CD4-positive, alpha-beta T cell (primary cell): ENCODE measurements around the gene SUFU. TPM values are rescaled to one million over a fixed set of nuclear protein-coding genes. Genes with fewer than 3 reads are reported as not detected.

Experiments
- ATAC-seq: fragments of 200-7000 bp; cut with Tn5 transposase; one replicate; pipeline ENCODE4 v1.10.0; 2022; ENCODE audit warnings: mild to moderate bottlenecking; ENCODE audit not compliant: poor library complexity
- CTCF ChIA-PET: fragments of 350-600 bp; sonication (Branson Sonifier 250); formaldehyde crosslinking; loops from one replicate; lab custom pipeline; 2021; ENCODE audit warnings: antibody characterized with exemption, inconsistent platforms; lab: Charles Lee
- POLR2A ChIA-PET: fragments of 350-600 bp; sonication (Branson Sonifier 250); formaldehyde crosslinking; loops from one replicate; lab custom pipeline; 2021; ENCODE audit warnings: antibody characterized with exemption, inconsistent platforms; lab: Charles Lee
- DNase-seq, 14 experiments: peaks; one replicate each; pipeline ENCODE4 v3.0.0-alpha.2; 2013 to 2020; ENCODE audit warnings: mixed read lengths in 2 of 14
- H3K27ac ChIP-seq, 2 donors: one replicate each; pipeline versions ENCODE4 v1.5.1 to v1.7.0; 2013; ENCODE audit warnings: low read length in 2 of 2, low read depth in 1 of 2, mild to moderate bottlenecking in 1 of 2
- H3K27me3 ChIP-seq, 2 experiments: 1 replicate in 1 of 2; 2 replicates in 1 of 2; pipeline versions ENCODE4 v1.6.1 to v1.7.0; 2013; ENCODE audit warnings: low read length in 2 of 2, control low read depth in 1 of 2, mild to moderate bottlenecking in 1 of 2, moderate library complexity in 1 of 2; ENCODE audit not compliant: insufficient read depth in 2 of 2, control insufficient read depth in 1 of 2
- H3K36me3 ChIP-seq: one replicate; pipeline ENCODE4 v1.6.1; 2013; ENCODE audit warnings: low read length, control low read depth; ENCODE audit not compliant: insufficient read depth
- H3K4me1 ChIP-seq: one replicate; pipeline ENCODE4 v1.6.1; 2013; ENCODE audit warnings: low read length, control low read depth; ENCODE audit not compliant: insufficient read depth
- H3K4me3 ChIP-seq: one replicate; pipeline ENCODE4 v1.5.1; 2013; ENCODE audit warnings: mild to moderate bottlenecking, low read length, moderate library complexity
- H3K9me3 ChIP-seq, 2 experiments: 1 replicate in 1 of 2; 2 replicates in 1 of 2; pipeline versions ENCODE4 v1.6.1 to v1.7.0; 2013; ENCODE audit warnings: low read length in 2 of 2, mild to moderate bottlenecking in 2 of 2, control low read depth in 1 of 2, moderate library complexity in 1 of 2; ENCODE audit not compliant: control insufficient read depth in 1 of 2, insufficient read depth in 1 of 2
- H3K27ac Mint-ChIP-seq: one replicate; pipeline ENCODE4 v1.8.0; 2020; ENCODE audit warnings: mixed read lengths
- H3K27me3 Mint-ChIP-seq: one replicate; pipeline ENCODE4 v1.8.0; 2021; ENCODE audit warnings: mixed read lengths
- H3K36me3 Mint-ChIP-seq: one replicate; pipeline ENCODE4 v1.8.0; 2021; ENCODE audit warnings: low read depth, mixed read lengths
- H3K4me1 Mint-ChIP-seq: one replicate; pipeline ENCODE4 v1.8.0; 2021; ENCODE audit warnings: low read depth, mixed read lengths
- H3K4me3 Mint-ChIP-seq: one replicate; pipeline ENCODE4 v1.8.0; 2020; ENCODE audit warnings: mild to moderate bottlenecking, mixed read lengths
- H3K9me3 Mint-ChIP-seq: one replicate; pipeline ENCODE4 v1.8.0; 2020; ENCODE audit warnings: mixed read lengths
- intact Hi-C, 2 experiments: fragments of 100-400 bp; cut with DNase I in 1 of 2; cut with micrococcal nuclease in 1 of 2; formaldehyde crosslinking; loops; one replicate each; pipeline versions ENCODE4 v1.15.1 to v1.9.0; 2023 to 2025; cut with DNase I, micrococcal nuclease
- total RNA-seq, 174 experiments: library from RNA in 2 of 174; stranded (reverse) in 2 of 174; gene quantifications; one replicate each; pipeline ENCODE4 v1.2.3 and lab custom pipeline; 2021 to 2026
- TF ChIP-seq, protein P1 (sequence below): fragments of 200-600 bp; IDR thresholded peaks from one replicate; pipeline ENCODE4 v1.8.0; 2022; ENCODE audit warnings: antibody characterized with exemption, mild to moderate bottlenecking

Gene SUFU
- total RNA-seq, 2 experiments from 2014 or later, result 6.7 to 7.3 TPM

DNA sequence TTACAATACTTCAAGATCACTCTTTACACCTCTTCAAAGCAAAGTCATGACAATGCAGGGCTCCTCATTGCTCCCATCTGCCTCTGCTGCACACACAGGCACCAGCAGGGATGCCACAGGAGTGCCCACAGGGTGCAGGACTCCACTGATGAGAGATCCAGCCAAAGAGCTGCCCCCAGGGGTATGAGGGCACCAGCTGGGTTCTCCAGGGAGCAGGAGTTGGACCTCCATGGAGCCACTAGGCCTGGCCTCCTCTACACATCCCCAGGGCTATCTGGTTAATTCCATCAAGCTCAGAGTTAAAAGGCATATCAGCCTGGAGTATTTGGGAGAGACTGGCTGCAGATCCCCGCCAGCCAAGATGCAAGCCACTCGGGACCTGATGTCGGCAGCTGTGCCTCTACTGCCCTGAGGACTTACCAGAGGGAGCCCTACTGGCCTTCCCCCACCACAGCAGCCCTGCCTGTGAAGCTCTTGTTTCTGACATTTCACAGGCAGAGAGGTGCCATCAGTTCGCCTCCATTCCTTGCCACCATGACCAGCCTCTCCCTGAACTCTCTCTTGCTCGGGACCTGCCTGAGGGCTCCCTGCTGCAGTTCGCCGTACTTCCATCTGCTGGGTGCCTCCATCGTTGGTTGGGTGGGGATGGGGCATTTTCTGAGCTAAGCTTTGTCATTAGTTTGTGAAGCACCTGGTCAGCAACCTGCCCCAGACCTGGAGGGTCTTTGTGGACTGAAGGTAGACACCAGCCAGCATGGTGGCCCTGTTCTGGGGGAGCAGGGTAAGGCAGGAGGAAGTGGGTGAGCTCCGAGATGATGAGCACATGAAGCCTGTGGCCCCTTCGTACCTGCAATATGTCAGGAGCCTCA lies 128.0 kb downstream of the SUFU start:
- Histone ChIP-seq H3K9me3 (no peaks in the 10 kb centered on the region), H3K4me1 (peaks cover 47% of the 10 kb centered on the region), H3K36me3 (peaks cover 25% of the 10 kb centered on the region), H3K4me3 (no peak overlapping the region), H3K27ac (no peak overlapping the region), H3K27me3 (no peaks in the 10 kb centered on the region)
- TF ChIP-seq, protein P1, sequence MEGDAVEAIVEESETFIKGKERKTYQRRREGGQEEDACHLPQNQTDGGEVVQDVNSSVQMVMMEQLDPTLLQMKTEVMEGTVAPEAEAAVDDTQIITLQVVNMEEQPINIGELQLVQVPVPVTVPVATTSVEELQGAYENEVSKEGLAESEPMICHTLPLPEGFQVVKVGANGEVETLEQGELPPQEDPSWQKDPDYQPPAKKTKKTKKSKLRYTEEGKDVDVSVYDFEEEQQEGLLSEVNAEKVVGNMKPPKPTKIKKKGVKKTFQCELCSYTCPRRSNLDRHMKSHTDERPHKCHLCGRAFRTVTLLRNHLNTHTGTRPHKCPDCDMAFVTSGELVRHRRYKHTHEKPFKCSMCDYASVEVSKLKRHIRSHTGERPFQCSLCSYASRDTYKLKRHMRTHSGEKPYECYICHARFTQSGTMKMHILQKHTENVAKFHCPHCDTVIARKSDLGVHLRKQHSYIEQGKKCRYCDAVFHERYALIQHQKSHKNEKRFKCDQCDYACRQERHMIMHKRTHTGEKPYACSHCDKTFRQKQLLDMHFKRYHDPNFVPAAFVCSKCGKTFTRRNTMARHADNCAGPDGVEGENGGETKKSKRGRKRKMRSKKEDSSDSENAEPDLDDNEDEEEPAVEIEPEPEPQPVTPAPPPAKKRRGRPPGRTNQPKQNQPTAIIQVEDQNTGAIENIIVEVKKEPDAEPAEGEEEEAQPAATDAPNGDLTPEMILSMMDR, result no peak
- intact Hi-C loops, result no loop called here
- ChIA-PET POLR2A (interaction anchor here (1.1 to 1.4 kb wide), 2 partner anchors 10 to 15 kb away, joined by 3 to 4 read pairs; no protein-coding TSS in a partner anchor), CTCF (no interaction called here)
- Mint-ChIP-seq H3K9me3 (no peaks in the 10 kb centered on the region), H3K27ac (peak overlapping the region; percentile 84), H3K4me1 (peaks cover 46% of the 10 kb centered on the region), H3K27me3 (no peaks in the 10 kb centered on the region), H3K36me3 (peaks cover 12% of the 10 kb centered on the region), H3K4me3 (no peak overlapping the region)
- no peak for ATAC-seq
- no peak for DNase-seq

DNA sequence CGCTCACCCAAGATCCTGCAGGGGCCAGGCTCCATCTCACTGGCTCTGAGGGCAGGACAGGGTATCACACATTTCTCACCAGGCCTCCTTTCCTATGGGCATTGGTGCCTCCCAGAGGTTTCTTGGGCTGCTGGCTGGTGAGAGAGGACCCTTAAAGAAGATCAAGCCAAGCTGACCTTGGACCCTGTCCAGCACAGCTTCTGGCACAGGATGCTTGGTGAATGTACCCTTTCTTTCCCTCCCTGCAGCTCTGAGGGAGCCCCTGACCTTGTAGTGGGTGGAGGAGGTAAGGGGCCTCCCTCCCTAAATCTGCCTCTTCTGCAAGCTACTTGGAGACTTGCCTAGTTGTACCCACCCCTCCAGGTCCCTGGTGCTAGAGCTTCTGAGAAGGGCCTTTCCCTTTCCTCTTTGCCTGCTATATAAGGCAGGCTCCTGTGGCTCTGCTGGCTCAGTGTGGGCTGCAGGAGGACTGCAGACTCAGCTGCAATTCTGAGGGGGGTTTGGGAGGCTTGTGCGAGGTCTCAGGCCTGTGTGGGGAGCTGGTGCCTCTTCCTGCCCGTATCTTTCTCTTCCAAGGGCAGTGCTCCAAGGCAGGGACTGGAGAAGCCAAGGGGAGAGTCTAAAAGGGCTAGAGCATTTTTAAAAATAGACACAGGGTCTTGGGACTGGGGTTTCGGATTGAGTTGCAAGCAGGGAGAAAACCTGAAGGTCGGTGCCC lies 128.8 kb downstream of the SUFU start:
- H3K4me3 ChIP-seq, result no peak overlapping the region
- H3K4me1 ChIP-seq, result peaks cover 48% of the 10 kb centered on the region
- Mint-ChIP-seq H3K4me3 (peak overlapping the region; percentile 2), H3K27me3 (no peaks in the 10 kb centered on the region), H3K36me3 (peaks cover 6% of the 10 kb centered on the region), H3K27ac (peak overlapping the region; percentile 84), H3K9me3 (no peaks in the 10 kb centered on the region), H3K4me1 (peaks cover 49% of the 10 kb centered on the region)
- ChIA-PET POLR2A (interaction anchor here (1.4 to 2.0 kb wide), 2 partner anchors 9 to 14 kb away, joined by 4 to 7 read pairs; no protein-coding TSS in a partner anchor), CTCF (no interaction called here)
- intact Hi-C loops, result no loop called here
- peak overlapping the region; percentile 18 to 44 for H3K27ac ChIP-seq
- H3K36me3 ChIP-seq, result peaks cover 19% of the 10 kb centered on the region
- TF ChIP-seq, protein P1, result no peak
- H3K27me3 ChIP-seq, result no peaks in the 10 kb centered on the region
- ATAC-seq, result peak; percentile 43
- DNase-seq, result no peak
- H3K9me3 ChIP-seq, result no peaks in the 10 kb centered on the region

DNA sequence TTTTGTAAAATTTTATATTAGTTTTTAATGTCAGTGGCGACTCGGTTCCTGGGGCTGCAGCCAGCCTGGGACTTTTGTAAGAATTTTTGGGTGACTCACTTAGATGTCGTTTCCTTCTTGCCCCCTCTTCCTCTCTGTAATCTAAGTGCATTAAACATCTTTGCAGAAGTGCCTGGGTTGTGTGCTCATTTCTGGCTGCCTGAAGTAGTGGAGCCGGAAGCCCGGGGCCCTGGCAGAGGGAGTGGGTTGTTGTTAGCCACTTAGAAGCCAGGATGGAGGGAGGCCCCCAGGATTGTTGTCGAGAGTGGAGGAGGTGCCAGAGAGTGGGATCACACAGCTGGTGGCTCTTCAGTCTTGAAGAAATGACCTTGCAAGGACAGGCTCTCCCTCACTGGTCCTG lies 129.5 kb downstream of the SUFU start:
- TF ChIP-seq, protein P1, result no peak
- peaks cover 49% of the 10 kb centered on the region for H3K4me1 Mint-ChIP-seq
- H3K4me3 Mint-ChIP-seq, result no peak overlapping the region
- H3K9me3 Mint-ChIP-seq, result no peaks in the 10 kb centered on the region
- POLR2A ChIA-PET, result interaction anchor here (2.0 kb wide), 1 partner anchor 9 kb away, joined by 7 read pairs; no protein-coding TSS in a partner anchor
- Histone ChIP-seq H3K4me3 (no peak overlapping the region), H3K9me3 (no peaks in the 10 kb centered on the region), H3K36me3 (peaks cover 19% of the 10 kb centered on the region), H3K4me1 (peaks cover 48% of the 10 kb centered on the region), H3K27me3 (no peaks in the 10 kb centered on the region), H3K27ac (peak overlapping the region; percentile 18 to 44)
- peak overlapping the region; percentile 84 for H3K27ac Mint-ChIP-seq
- peaks cover 6% of the 10 kb centered on the region for H3K36me3 Mint-ChIP-seq
- ATAC-seq (peak; percentile 53), DNase-seq (peak in 7 of 14 experiments; percentile 25 to 63 (median 34))
- intact Hi-C loops, result no loop called here
- CTCF ChIA-PET, result no interaction called here
- no peaks in the 10 kb centered on the region for H3K27me3 Mint-ChIP-seq
